CD4-positive, alpha-beta T cell treated with Interleukin-21 for 1 hour (primary cell): Measurements from ENCODE around the gene DRD2.

Experiments
- DNase-seq: peaks from one replicate; pipeline ENCODE4 v3.0.0-alpha.2; 2020

DRD2 gene

GRCh38 chr11:113363996-113364641 is 111.1 kb downstream of the DRD2 start:
- DNase-seq: no peak

GRCh38 chr11:113363406-113363805 is 111.8 kb downstream of the DRD2 start:
- DNase-seq: no peak
